Measurements from ENCODE around the gene NUB1. TPM values are rescaled to one million over a fixed set of nuclear protein-coding genes. Genes with fewer than 3 reads are reported as not detected.

Gene NUB1
- total RNA-seq, 1 donor: 33.1 TPM

DNA sequence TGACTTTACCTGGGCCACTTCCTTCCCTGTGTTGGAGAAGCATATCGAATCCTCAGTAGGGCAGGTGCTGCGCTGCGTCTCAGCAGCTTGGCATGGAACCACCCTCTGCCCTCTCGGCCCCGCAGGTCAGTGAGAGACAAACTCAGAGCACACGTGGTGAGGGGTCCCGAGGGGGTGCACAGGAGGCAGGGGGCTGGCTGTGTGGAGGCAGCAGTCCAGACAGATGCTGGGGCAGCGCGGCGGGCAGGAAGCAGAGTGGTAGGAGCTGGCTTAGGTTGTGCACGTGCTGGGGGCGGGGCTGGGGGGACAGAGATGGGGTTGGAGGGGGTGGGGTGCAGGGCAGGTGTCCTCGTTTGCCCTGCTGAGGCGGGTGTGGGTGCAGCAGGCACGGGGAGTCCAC, 33.1 kb downstream of the NUB1 start:
- no peak for DNase-seq (ENCODE audit: low read depth in 2 of 3, low spot score in 2 of 3)

DNA sequence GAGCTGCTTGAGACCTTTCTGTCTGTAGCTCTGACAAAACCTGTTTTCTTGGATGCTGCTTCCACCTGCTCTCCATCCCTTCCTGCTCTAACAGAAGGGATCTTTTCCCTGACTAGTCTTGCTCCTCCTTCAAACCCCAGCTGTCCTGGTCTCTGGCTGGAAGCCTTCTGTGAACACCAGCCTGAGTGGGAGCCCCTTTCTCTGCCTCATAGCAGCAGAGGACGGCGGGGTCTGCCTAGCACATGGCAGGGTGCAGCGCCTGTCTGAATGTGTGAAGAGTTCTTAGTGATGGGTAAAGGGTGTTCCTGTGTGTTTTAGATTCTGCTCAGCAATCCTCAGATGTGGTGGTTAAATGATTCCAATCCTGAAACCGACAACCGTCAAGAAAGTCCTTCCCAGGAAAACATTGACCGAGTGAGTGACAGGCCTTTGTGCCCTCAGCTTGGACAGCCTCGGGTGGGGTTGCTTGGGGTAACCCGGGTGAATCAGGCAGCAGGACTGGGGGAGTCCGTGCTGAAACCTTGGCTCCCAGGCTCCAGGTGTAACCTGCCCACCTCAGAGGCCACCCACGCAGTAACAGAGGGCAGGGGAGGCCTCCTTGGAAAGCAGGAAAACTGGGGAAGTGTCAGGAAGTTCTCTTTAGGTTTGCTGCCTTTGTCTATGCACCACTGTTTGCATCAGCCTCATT, 34.1 kb downstream of the NUB1 start:
- DNase-seq (ENCODE audit: low read depth in 2 of 3, low spot score in 2 of 3): no peak

DNA sequence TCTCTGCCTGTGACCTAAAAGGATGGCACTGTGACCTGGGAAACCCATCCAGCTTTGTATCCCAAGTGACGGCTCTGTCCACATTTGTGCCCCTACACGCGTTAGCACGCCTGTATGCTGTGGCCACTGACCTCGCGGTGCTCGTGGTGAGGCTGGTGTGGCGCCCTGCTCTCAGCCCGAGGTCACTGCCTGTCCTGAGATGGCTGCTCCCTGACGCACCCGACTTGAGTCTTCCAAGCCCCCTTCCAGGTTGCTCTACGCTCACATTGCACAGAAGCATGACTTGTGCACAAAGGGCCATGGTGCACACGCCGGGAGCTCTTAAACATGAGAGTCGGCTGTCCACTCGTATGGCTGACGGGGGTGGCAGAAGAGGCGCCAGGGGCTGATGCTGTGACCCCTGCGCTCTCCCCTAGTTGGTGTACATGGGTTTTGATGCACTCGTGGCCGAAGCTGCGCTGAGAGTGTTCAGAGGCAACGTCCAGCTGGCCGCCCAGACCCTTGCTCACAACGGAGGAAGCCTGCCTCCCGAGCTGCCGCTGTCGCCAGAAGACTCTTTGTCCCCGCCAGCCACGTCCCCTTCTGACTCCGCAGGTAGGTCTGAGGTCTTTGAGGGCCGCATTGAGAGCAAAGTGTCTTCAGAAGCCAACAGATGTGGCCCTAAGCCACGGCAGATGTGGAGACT, 34.7 kb downstream of the NUB1 start:
- no peak for DNase-seq (ENCODE audit: low read depth in 2 of 3, low spot score in 2 of 3)

DNA sequence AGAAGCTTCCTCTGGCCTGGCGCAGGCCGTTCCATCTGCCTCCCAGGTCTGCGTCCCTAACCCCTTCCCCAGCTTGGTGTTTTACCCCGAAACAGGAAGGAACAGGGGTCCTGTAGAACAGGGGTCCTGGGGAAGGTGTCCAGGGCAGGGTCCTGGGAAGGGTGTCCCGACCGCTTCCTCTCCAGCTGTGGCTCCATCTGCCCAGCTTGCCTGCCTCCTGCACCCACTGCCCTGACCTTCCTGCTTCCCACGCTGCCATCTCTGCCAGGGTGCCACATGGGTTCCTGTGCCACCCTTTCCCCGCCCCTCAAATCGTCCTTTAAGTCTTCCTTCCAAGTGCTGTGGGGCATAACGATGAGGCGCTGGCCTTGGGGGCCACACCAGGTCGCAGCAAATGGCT, 35.8 kb downstream of the NUB1 start:
- DNase-seq (ENCODE audit: low read depth in 2 of 3, low spot score in 2 of 3): no peak

DNA sequence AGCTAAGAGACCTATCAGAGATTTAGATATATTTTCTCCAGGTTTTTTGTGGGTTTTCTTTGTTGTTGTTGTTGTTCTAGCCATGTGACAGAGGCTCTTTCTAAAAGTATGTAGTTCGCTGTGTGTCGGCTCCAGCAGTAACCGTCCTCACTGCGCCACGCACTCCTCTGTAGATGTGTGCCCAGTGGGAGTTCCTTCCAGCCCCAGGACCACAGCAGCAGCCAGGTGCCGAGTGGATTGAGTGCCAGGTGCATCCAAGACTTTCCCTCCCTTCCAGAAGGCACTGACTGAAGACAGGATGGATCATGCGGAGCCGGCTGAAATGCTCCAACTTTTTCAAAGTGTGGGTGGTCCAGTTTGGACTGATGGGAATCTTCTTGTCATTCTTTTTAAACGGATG, 36.4 kb downstream of the NUB1 start:
- no peak for DNase-seq (ENCODE audit: low read depth in 2 of 3, low spot score in 2 of 3)

DNA sequence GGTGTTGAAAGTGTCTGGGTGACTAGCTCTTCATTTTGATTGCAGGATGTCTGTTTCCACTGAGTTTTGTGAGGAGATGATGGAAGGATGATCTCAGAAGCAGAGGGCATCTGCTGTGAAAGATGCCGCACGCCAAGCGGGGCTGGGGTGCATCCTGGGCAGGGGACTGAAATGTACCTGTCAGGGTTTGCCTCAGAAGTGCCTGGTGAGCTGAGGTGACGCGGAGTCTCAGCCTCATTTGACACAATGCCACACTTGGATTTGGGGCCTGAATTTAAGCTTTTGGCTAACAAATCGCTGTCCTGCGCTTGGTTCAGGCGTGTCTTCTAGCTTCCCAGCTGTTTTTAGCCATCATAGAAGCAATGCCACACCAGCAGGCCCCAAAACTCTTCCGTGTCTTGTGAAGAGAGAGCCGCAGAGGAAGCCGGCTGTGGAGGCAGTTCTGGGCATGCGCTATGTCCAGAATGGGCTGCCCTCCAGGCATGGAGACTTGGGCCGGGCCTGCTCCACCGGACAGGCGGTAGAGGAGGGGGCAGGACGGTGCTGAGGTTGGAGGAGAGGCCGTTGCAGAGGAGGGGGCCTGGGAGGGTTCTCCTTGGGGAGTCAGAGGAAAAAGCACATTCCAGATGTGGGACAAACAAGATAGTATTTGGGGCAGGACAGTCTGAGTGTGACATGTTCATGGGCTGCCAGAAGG, 37.0 kb downstream of the NUB1 start:
- DNase-seq (ENCODE audit: low read depth in 2 of 3, low spot score in 2 of 3): no peak

DNA sequence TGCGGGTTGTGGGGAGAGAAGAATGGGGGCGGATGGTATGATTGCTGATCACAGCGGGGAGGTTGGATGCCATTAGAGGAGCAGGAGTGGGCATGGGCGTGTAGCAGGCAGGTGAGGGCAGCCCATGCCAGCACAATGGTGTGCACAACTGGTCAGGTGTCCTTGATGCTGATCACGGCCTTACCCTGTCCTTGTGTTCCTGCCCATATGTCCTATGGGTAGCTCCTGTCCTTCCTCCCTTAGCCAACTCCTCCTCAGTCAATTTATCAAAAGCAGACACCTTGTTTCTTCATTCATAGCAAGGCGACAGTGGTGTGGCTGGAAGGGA, 37.5 kb downstream of the NUB1 start:
- DNase-seq (ENCODE audit: low read depth in 2 of 3, low spot score in 2 of 3): no peak

DNA sequence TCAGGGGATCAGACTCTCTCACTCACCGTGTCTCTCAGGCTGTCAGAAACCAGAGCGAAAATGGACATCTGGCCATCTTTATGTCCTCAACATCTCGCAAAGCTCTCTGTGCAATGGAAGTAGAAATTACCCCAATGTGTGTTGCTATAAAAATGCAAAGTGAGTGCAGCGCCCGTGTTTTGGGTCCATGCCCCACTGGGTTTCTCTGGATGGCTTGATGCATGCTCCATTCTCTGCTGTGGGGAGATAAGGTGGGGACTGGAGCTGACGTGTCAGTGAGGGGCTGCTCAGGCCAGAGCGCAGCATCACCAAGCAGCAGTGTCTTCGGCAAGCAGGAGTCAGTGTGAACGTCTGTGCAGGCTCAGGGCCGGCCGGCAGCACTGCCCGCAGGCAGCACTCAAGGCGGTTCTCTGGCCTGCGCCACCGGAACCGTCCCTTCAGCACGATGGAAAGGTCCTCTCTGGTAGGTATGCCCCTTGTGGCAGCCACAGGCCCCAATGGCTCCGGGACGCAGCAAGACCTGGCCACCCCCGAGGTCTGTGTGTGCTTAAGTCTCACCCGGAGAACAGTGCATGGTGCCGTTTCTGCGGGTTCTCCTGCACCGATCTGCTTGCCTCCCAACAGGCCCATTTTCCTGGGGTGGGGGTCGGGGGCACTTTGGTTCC, 38.1 kb downstream of the NUB1 start:
- no peak for DNase-seq (ENCODE audit: low read depth in 2 of 3, low spot score in 2 of 3)

DNA sequence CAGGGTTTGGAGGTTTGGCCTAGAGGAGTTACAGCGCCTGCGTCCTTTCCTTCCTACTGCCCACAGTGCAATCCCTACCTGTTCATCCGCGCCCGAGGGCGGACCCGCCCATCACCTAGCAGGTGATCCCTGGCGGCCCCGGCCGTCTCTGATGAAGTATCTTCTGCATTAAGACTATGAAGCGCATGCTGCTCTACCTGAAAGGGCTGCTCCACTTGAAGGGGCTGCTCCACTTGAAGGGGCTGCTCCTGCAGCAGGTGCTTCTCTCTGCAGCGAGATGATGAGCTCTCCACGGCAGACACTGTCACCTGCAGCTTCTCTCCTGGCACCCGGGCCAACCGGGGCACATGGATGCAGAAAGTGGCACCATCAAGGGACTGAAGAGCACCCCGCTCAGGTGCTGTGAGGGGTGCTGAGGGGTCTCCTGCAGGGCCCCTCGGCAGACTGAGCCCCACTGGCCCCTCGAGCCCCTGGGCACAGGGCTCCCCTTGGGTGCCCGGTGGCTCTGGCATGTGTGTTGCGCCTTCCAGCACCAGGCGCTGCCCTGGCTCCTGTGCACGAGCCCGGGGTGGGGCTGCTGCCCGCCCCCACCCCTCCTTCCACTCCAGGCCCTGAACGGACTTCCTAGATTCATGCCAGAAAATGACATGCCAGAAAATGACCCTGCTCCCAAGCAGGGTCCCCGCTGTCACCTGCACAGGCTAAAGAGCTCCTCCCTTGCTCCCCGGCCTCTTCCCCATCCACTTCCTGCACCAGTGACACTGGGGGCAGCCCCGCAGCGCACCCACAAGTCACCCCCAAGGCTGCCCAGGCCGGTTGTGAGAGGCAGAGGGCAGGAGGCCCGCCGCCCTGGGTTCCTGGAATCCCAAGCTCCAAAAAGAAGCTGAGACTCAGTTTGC, 38.8 kb downstream of the NUB1 start:
- DNase-seq (ENCODE audit: low read depth in 2 of 3, low spot score in 2 of 3): no peak

DNA sequence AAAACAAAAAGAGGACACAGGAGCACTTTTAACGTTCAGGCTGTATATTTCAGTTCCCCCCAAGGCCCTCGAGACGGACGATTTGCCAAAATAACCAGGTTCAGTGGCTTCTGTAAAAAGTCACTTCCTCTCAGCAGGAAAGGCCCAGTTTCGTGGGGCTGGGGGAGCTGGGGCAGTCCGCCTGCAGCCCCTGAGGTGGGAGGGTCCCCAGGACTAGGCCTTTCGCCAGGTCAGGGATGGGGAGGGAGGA, 39.4 kb downstream of the NUB1 start:
- DNase-seq (ENCODE audit: low read depth in 2 of 3, low spot score in 2 of 3): peak in 1 of 3 donors; percentile 45

DNA sequence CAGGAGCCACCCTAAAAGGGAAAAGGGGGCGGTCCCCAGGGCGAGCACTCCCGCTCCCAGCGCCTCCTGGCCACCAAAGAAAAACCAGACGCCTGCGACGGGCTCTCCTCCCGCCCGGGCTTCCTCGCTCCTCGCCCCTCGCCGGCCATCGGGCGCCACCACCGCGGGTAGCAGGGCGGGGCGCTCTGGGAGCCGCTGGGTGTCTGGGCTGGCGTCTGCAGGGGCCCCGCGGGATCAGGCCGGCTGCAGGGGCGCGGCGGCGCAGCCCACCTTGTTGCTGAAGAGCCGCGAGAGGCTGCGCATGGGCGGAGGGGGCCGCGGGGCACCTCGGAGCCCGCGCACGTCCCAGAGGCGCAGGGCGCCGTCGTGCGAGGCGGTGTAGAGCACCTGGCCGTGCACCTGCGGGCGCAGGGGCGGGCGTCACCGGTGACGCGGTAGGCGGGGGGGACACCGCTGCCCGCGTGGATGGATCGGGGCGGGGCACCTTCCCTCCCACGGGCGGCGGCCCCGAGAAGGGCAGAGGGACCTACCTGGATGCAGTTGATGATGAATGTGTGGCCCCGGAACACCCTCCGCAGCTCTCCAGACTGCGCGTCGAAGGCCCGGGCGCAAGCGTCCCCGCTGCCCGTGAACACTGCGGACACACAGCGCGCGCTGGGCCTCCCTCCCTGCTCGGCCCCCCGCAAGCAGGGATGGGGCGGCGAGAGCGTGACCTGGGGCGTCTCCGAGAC, 39.9 kb downstream of the NUB1 start:
- peak in 1 of 3 donors; percentile 55 for DNase-seq (ENCODE audit: low read depth in 2 of 3, low spot score in 2 of 3)

DNA sequence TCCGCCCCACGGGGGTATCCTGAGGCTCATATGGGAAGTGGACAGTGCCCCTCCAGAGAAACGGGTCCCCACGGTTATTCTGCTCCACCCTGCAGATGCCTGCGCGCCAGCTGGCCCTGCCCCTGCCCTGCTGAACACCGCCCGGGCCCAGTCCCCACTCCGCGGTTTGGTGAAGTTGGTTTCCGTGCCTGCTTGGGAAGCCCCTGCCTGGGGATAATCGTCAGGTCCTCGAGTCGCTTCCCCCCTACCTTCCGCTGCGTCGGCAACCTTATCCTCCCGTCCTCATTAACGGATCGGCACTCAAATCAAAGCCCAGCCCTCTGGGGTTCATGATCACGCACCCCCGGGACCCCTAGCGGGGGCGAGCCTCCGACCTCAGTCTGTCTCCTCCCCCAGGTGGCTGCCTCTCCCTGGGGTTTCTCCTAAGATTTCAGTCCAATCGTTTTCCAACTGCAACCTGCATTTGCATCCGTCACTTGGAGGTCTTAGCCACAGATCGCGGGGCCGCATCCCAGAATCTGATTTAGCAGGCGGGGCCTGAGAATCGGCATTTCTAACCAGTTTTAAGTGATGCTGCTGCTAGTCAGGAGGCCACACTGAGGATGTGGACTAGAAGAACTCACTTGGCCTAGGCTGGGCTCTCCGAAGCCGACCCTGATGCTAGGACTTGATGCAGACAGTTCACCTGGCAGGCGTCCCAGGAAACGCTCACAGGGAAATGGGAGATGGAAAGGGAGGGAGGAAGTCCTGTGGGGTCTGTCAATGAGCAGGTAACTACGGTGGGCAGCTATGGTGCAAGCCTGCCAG, 40.7 kb downstream of the NUB1 start:
- peak; percentile 23 to 50 (median 37) for DNase-seq (ENCODE audit: low read depth in 2 of 3, low spot score in 2 of 3)

DNA sequence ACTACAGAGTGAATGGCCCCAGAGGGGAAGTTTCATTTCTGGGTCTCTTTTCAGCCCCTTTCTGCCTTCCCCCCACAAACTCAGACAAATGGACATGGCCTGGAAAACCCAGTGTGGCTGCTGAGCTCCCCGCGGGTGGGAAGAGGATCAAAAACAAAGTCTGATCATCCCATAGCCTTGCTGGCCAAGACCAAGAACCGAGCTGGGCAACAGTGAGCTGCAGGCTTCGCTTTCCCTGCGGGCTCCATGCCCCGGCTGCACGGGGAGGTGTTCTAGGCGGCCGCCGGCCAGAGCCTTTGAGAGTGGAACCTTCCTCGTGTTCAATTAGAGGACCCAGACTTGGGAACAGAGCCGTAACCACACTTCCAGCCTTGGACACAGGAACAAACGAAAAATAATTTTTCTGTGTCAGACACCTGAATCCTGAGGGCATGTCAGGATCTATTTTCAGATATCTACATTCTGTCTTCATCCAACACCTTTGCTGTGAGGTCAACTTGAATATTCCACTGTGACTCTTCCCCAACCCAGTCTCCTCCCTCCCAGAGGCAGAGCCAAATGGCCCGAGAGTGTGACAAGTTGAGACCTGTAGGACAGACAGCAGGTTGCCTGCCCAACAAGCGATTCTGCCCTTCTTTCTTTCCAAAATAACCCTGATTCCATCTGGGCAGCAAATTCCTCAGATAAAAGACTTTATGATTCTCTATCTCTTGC, 42.2 kb downstream of the NUB1 start:
- DNase-seq (ENCODE audit: low read depth in 2 of 3, low spot score in 2 of 3): no peak

DNA sequence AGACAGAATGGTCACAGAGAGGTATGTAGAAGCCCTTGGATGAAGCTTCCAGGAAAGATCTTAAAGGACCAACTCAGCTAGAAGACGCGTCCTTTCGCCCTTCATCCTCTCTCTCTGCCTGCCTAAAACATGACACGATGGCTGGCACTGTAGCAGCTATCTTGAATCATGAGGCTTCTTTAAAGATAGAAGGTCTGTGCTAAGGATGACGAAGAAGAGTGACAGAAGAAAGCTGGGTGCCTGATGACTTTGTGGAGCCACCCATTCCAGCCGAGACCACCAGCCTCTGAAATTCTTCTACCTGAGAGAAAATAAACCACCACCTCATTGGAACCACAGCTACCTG, 42.7 kb downstream of the NUB1 start:
- no peak for DNase-seq (ENCODE audit: low read depth in 2 of 3, low spot score in 2 of 3)

DNA sequence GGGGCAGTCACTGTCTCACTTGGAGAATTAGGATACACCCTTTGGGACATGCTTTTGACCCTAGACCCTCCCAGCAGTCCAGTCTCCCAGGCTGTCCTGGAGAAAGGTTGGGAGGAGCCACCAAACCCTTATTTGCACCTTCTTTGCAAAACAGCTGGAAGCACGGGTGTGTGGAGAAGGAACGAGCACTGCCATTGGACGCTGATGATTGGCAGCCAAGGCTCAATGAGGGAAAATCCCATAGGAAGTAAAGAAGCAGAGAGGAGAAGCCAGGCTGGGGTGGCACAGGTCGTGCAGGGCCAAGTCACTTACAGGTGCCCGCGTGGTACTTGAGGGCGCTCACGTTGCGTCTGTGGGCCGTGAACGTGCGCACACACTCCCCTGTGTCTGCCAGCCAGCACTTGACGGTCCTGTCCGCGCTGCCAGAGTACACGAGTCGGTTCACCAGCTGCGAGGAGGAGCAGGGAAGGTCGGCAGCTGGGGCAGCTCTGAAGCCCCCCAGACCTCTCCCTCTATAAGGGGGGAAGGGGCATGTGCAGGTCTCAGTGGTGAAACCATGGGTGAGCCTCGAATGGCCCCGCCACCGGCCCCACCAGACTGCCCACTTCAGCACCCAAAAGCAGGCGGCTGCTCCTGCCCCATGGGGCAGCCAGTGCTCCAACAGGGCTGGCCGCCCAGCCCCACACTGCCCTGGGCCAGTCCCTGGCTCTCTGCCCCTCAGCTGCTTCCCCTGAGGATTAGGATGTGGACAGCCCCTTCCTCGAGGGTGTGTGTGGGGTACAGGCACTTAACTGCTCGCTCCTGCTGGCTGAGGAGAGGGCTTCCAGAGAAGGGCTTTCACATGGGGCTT, 43.4 kb downstream of the NUB1 start:
- DNase-seq (ENCODE audit: low read depth in 2 of 3, low spot score in 2 of 3): no peak

DNA sequence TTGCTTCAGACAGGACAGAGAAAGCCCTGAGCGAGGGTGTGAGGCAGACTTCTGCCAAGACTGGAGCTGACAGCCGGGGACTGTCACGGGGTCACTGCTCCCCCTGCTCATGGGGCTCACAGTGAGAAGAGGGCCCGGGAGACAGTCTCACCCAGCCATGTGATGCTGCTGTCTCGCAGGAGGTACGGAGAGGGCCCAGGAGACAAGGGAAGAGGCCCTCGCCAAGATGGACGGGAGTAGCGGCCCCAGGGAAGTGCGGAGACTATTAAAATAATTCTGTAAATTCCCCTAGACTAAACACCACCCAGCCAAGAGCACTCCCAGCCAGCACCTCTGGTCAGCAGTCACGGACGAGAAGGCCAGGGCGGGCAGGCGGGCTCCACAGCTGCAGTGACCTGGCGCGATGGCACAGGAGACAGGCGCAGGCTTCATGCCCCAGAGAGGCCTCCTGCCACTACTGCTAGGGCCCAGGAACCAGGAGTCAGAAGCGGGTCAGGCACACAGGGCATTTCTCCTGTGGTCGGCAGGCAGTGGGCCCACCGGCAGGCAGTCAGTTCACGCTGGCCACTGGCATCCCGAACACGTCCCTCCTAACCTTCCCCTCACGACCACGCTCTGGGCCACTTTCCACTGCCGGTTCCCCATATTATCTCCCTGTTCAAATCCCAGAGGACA, 44.2 kb downstream of the NUB1 start:
- DNase-seq (ENCODE audit: low read depth in 2 of 3, low spot score in 2 of 3): no peak

Measured in hematopoietic multipotent progenitor cell (in vitro differentiated cells).